Lung (tissue), 12 donors: ENCODE data around the gene SYCE3. TPM values are rescaled to one million over a fixed set of nuclear protein-coding genes. Genes with fewer than 3 reads are reported as not detected.

ENCODE experiments used
- ATAC-seq: fragments of 200-7000 bp; cut with Tn5 transposase; one replicate; pipeline ENCODE4 v1.9.1; 2020; ENCODE audit warnings: moderate number of reproducible peaks; ENCODE audit not compliant: insufficient read depth, low FRiP score
- DNase-seq, 3 donors: peaks; one replicate each; pipeline ENCODE4 v3.0.0-alpha.2; 2013 to 2017
- H3K27ac ChIP-seq, 2 donors: one replicate each; pipeline ENCODE4 v1.5.1; 2013; ENCODE audit warnings: mild to moderate bottlenecking in 2 of 2, moderate library complexity in 2 of 2, control low read depth in 1 of 2, inconsistent platforms in 1 of 2, low read depth in 1 of 2, low read length in 1 of 2
- H3K27me3 ChIP-seq, 3 donors: one replicate each; pipeline ENCODE4 v1.5.1; 2013; ENCODE audit warnings: low read length in 2 of 3; ENCODE audit not compliant: control insufficient read depth in 3 of 3, insufficient read depth in 3 of 3
- H3K36me3 ChIP-seq, 4 donors: one replicate each; pipeline ENCODE4 v1.5.1; 2013; ENCODE audit warnings: low read length in 4 of 4, mild to moderate bottlenecking in 1 of 4, moderate library complexity in 1 of 4; ENCODE audit not compliant: control insufficient read depth in 4 of 4, insufficient read depth in 4 of 4
- H3K4me1 ChIP-seq, 5 donors: one replicate each; pipeline ENCODE4 v1.5.1; 2013; ENCODE audit warnings: low read length in 5 of 5, mild to moderate bottlenecking in 2 of 5, moderate library complexity in 1 of 5; ENCODE audit not compliant: control insufficient read depth in 5 of 5, insufficient read depth in 5 of 5
- H3K4me3 ChIP-seq: one replicate; pipeline ENCODE4 v1.5.1; 2013; ENCODE audit warnings: mild to moderate bottlenecking, control low read depth, moderate library complexity
- H3K9ac ChIP-seq, 2 donors: one replicate each; pipeline ENCODE4 v1.5.1; 2013; ENCODE audit warnings: low read length in 2 of 2, control low read depth in 1 of 2; ENCODE audit not compliant: insufficient read depth in 1 of 2
- H3K9me3 ChIP-seq, 4 donors: one replicate each; pipeline ENCODE4 v1.5.1; 2013; ENCODE audit warnings: low read length in 3 of 4, mild to moderate bottlenecking in 1 of 4, moderate library complexity in 1 of 4; ENCODE audit not compliant: control insufficient read depth in 4 of 4, insufficient read depth in 3 of 4
- WGBS, 2 donors: extraction: QIAGEN DNeasy Blood & Tissue Kit; methylation state at CpG; one replicate each; pipeline ENCODE4 v1.1.7; 2013; 5-methylcytosine and 5-hydroxymethylcytosine counted together
- polyA plus RNA-seq, 2 donors: library from polyadenylated mRNA; stranded (reverse); fragments of 200-250 nt; gene quantifications; one replicate each; pipeline ENCODE4 v1.2.1, GENCODE V29; 2013
- total RNA-seq, 2 donors: library from RNA; depleted of rRNA in 1 of 2; stranded (reverse); fragments of >200 nt in 1 of 2; gene quantifications; one replicate each; pipeline ENCODE4 v1.2.1, GENCODE V29; 2014 to 2021
- TF ChIP-seq, protein P1 (sequence below): IDR thresholded peaks from 2 replicates; pipeline ENCODE4 v1.5.1; 2012; ENCODE audit warnings: mild to moderate bottlenecking; ENCODE audit errors: control extremely low read depth, extremely low read depth
- donor health status: control.
- donor health status: control.
- donor health status: Bipolar disorder and iron deficiency.
- donor health status: healthy.
- donor health status: DM: yes; HTN: yes; CAD: no.

SYCE3 gene
- total and polyA plus RNA-seq, 4 donors: 1.1 to 1.7 TPM; not detected in 2

DNA sequence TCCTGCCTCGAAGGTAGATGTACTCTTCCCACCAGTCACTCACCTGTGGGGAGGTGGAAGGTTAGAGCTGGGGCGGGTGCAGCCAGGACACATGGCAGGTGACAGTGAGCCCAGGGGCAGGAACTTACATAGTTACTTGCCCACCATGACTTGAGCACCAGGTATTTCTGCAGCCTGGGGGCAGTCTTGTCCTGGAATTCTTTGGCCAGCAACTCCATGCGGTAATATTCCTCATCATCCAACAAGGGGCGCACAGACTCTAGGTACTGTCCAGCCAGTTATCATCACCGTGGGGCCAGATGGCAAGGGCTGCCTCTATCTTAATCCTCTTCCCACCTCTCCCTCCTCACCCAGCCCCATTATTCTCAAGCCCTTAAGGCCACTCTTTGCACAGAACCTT is 13.4 kb upstream of the SYCE3 start:
- Histone ChIP-seq H3K36me3 (peaks cover 0 to 11% (median 0%) of the 10 kb centered on the region in 4 donors), H3K27ac (no peak overlapping the region), H3K4me1 (peaks cover 0 to 8% (median 0%) of the 10 kb centered on the region in 5 donors), H3K4me3 (no peak overlapping the region), H3K9ac (no peak overlapping the region), H3K9me3 (no peaks in the 10 kb centered on the region), H3K27me3 (peaks cover 0 to 11% (median 2%) of the 10 kb centered on the region in 3 donors)
- TF ChIP-seq, protein P1, sequence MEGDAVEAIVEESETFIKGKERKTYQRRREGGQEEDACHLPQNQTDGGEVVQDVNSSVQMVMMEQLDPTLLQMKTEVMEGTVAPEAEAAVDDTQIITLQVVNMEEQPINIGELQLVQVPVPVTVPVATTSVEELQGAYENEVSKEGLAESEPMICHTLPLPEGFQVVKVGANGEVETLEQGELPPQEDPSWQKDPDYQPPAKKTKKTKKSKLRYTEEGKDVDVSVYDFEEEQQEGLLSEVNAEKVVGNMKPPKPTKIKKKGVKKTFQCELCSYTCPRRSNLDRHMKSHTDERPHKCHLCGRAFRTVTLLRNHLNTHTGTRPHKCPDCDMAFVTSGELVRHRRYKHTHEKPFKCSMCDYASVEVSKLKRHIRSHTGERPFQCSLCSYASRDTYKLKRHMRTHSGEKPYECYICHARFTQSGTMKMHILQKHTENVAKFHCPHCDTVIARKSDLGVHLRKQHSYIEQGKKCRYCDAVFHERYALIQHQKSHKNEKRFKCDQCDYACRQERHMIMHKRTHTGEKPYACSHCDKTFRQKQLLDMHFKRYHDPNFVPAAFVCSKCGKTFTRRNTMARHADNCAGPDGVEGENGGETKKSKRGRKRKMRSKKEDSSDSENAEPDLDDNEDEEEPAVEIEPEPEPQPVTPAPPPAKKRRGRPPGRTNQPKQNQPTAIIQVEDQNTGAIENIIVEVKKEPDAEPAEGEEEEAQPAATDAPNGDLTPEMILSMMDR: no peak
- ATAC-seq (no peak), DNase-seq (peak in 2 of 3 donors; percentile 26 to 34)
- 68 to 78% methylated on average over 5 of the region's 5 CpGs for WGBS, 2 donors

- H3K27ac ChIP-seq: no peak overlapping the region
- peaks cover 0 to 11% (median 2%) of the 10 kb centered on the region in 3 donors for H3K27me3 ChIP-seq
- H3K4me3 ChIP-seq: no peak overlapping the region
- peaks cover 0 to 8% (median 0%) of the 10 kb centered on the region in 5 donors for H3K4me1 ChIP-seq
- no peaks in the 10 kb centered on the region for H3K9me3 ChIP-seq
- H3K9ac ChIP-seq: no peak overlapping the region
- peaks cover 0 to 13% (median 0%) of the 10 kb centered on the region in 4 donors for H3K36me3 ChIP-seq
- WGBS, 2 donors: 89 to 96% methylated on average over 7 to 8 of the region's 8 CpGs
- ATAC-seq (no peak), DNase-seq (no peak)
- TF ChIP-seq, protein P1: no peak
Observed at GRCh38 chr22:50575426-50575941, 12.8 kb upstream of the SYCE3 start.

GRCh38 chr22:50574383-50574755 is 11.7 kb upstream of the SYCE3 start:
- WGBS, 2 donors: 84 to 94% methylated on average over 11 of the region's 11 CpGs
- H3K4me1 ChIP-seq: peaks cover 0 to 8% (median 0%) of the 10 kb centered on the region in 5 donors
- H3K9ac ChIP-seq: no peak overlapping the region
- H3K9me3 ChIP-seq: no peaks in the 10 kb centered on the region
- H3K27me3 ChIP-seq: peaks cover 0 to 11% (median 2%) of the 10 kb centered on the region in 3 donors
- TF ChIP-seq, protein P1: no peak
- ATAC-seq (no peak), DNase-seq (no peak)
- no peak overlapping the region for H3K4me3 ChIP-seq
- peaks cover 0 to 6% (median 0%) of the 10 kb centered on the region in 4 donors for H3K36me3 ChIP-seq
- H3K27ac ChIP-seq: no peak overlapping the region
